K562 (cell line): ENCODE measurements around the gene KLF18. TPM values are rescaled to one million over a fixed set of nuclear protein-coding genes. Genes with fewer than 3 reads are reported as not detected.

Source experiments
- ATAC-seq: fragments of 200-7000 bp; cut with Tn5 transposase; 3 replicates; pipeline ENCODE4 v1.9.1; 2020; ENCODE audit warnings: moderate library complexity
- BruUV-seq: library from RNA; stranded (reverse); fragments of 400-500 nt; replicated peaks from 2 replicates; lab custom pipeline; 2021; lab: Mats Ljungman, UMichigan
- CTCF ChIA-PET: fragments of 300-600 bp; formaldehyde crosslinking; extraction: SDS; loops from one replicate; lab custom pipeline; 2021; ENCODE audit warnings: low intra/inter-chr PET ratio; lab: Yijun Ruan, JAX
- POLR2A ChIA-PET: fragments of 300-600, 350-650 bp; sonication (Branson Sonifier 250); formaldehyde crosslinking; extraction: SDS; loops from one replicate; lab custom pipeline; 2021; ENCODE audit warnings: antibody characterized with exemption, inconsistent platforms; lab: Yijun Ruan, JAX
- DNase-seq, 4 experiments: peaks; one replicate each; pipeline versions ENCODE4 v3.0.0 to v3.0.0-alpha.2; 2011 to 2018; ENCODE audit warnings: low spot score in 3 of 4, mixed read lengths in 3 of 4; ENCODE audit errors: extremely low read depth in 1 of 4
- FAIRE-seq: peaks from 2 replicates; lab custom pipeline; 2011; peaks lifted over from hg19 to GRCh38; lab: Jason Lieb, UNC
- H2AFZ ChIP-seq: 2 replicates; pipeline ENCODE4 v1.6.0; 2011; ENCODE audit warnings: low read depth, low read length, control low read depth, inconsistent platforms
- H3K27ac ChIP-seq: fragments of 200-600 bp; 3 replicates; pipeline ENCODE4 v1.8.0; 2011; ENCODE audit warnings: low read depth, mild to moderate bottlenecking, control low read depth, inconsistent platforms, low read length, moderate library complexity, mixed read lengths; ENCODE audit errors: extremely low read depth
- H3K27me3 ChIP-seq, 2 experiments: fragments of 300-600 bp in 1 of 2; 2 replicates in 1 of 2; 3 replicates in 1 of 2; pipeline versions ENCODE4 v1.6.0 to v1.8.0; 2011; ENCODE audit warnings: inconsistent platforms in 2 of 2, low read length in 2 of 2, mild to moderate bottlenecking in 1 of 2, mixed read lengths in 1 of 2, moderate library complexity in 1 of 2; ENCODE audit not compliant: control insufficient read depth in 2 of 2, insufficient read depth in 2 of 2
- H3K36me3 ChIP-seq: fragments of 300-600 bp; 3 replicates; pipeline ENCODE4 v1.8.0; 2011; ENCODE audit warnings: mild to moderate bottlenecking, low read length, inconsistent platforms; ENCODE audit not compliant: control insufficient read depth, insufficient read depth
- H3K4me1 ChIP-seq, 2 experiments: fragments of 200-600 bp in 1 of 2; replicated peaks in 1 of 2; 2 replicates in 1 of 2; 3 replicates in 1 of 2; pipeline versions ENCODE4 v1.5.1 to v1.8.0; 2011; ENCODE audit warnings: inconsistent platforms in 2 of 2, low read length in 2 of 2, mild to moderate bottlenecking in 1 of 2, mixed read lengths in 1 of 2, moderate library complexity in 1 of 2; ENCODE audit not compliant: control insufficient read depth in 2 of 2, insufficient read depth in 2 of 2
- H3K4me2 ChIP-seq: 2 replicates; pipeline ENCODE4 v1.6.1; 2011; ENCODE audit warnings: low read length, control low read depth, inconsistent platforms, mixed read lengths; ENCODE audit not compliant: insufficient read depth
- H3K4me3 ChIP-seq: fragments of 200-600 bp; sonication (generic), shearing (Covaris generic); 2 replicates; pipeline ENCODE4 v1.5.1; 2016; ENCODE audit warnings: control low read depth, inconsistent platforms
- H3K79me2 ChIP-seq: fragments of 200-600 bp; 3 replicates; pipeline ENCODE4 v1.8.0; 2011; ENCODE audit warnings: low read length, inconsistent platforms; ENCODE audit not compliant: control insufficient read depth, insufficient read depth
- H3K9ac ChIP-seq, 2 experiments: 2 replicates each; pipeline versions ENCODE4 v1.6.0 to v1.6.1; 2011; ENCODE audit warnings: low read depth in 2 of 2, low read length in 2 of 2, control low read depth in 1 of 2, inconsistent platforms in 1 of 2, mild to moderate bottlenecking in 1 of 2, mixed read lengths in 1 of 2; ENCODE audit not compliant: insufficient read depth in 1 of 2
- H3K9me1 ChIP-seq: one replicate; pipeline ENCODE4 v1.6.0; 2011; ENCODE audit warnings: inconsistent platforms, mild to moderate bottlenecking, low read length, moderate library complexity; ENCODE audit not compliant: control insufficient read depth, insufficient read depth
- H3K9me3 ChIP-seq: replicated peaks from 2 replicates; pipeline ENCODE4 v1.5.1; 2011; ENCODE audit warnings: low read depth, low read length, inconsistent platforms; ENCODE audit not compliant: control insufficient read depth, insufficient read depth
- H4K20me1 ChIP-seq: replicated peaks from 2 replicates; pipeline ENCODE4 v1.6.1; 2011; ENCODE audit warnings: low read length, inconsistent platforms, mixed read lengths; ENCODE audit not compliant: control insufficient read depth, insufficient read depth
- DMBX1 ChIP-seq: fragments of 250-450 bp; sonication (Bioruptor Pico); IDR thresholded peaks from 2 replicates; pipeline ENCODE4 v1.8.0; 2022; ENCODE audit warnings: inconsistent platforms, mild to moderate bottlenecking, moderate library complexity, borderline replicate concordance
- FOXJ3 ChIP-seq: sonication (generic); formaldehyde crosslinking; IDR thresholded peaks from 2 replicates; pipeline ENCODE4 v1.4.0; 2020; ENCODE audit warnings: mild to moderate bottlenecking, missing genetic modification reagents
- KLF13 ChIP-seq: fragments of 450-650 bp; IDR thresholded peaks from 2 replicates; pipeline ENCODE4 v1.6.1; 2016; ENCODE audit warnings: missing genetic modification characterization, low read depth, mild to moderate bottlenecking, missing compliant biosample characterization, moderate library complexity, borderline replicate concordance
- RBBP5 ChIP-seq: fragments of 200-600 bp; sonication (generic); IDR thresholded peaks from 2 replicates; pipeline ENCODE4 v1.6.1; 2012; ENCODE audit warnings: borderline replicate concordance, mild to moderate bottlenecking, low read length, control low read depth, inconsistent platforms; ENCODE audit not compliant: insufficient read depth, poor library complexity, severe bottlenecking
- RBM25 ChIP-seq: fragments of 200-400 bp; formaldehyde crosslinking; IDR thresholded peaks from 2 replicates; pipeline ENCODE4 v1.6.1; 2018; ENCODE audit warnings: low read length, low read depth, moderate library complexity; ENCODE audit not compliant: severe bottlenecking
- RERE ChIP-seq: sonication (generic); formaldehyde crosslinking; IDR thresholded peaks from 2 replicates; pipeline ENCODE4 v1.8.0; 2023; ENCODE audit warnings: missing genetic modification reagents, mild to moderate bottlenecking, borderline replicate concordance
- UBTF ChIP-seq, 2 experiments: IDR thresholded peaks; 2 replicates each; pipeline ENCODE4 v1.6.1; 2012; ENCODE audit warnings: improper control_type of control experiment in 2 of 2, low read depth in 2 of 2, low read length in 2 of 2, borderline replicate concordance in 1 of 2
- WGBS: fragments of 100-300 bp; shearing (Covaris generic); methylation state at CpG from one replicate; pipeline ENCODE4 v1.1.6; 2016; ENCODE audit warnings: low coverage, mixed read lengths; ENCODE audit not compliant: insufficient coverage; ENCODE audit errors: missing lambda C conversion rate; 5-methylcytosine and 5-hydroxymethylcytosine counted together
- in situ Hi-C: fragments of 300-500 bp; cut with MboI; formaldehyde crosslinking; loops from 4 replicates; pipeline ENCODE4 v1.15.0; 2018; ENCODE audit warnings: inconsistent platforms, mixed read lengths
- intact Hi-C: fragments of 100-400 bp; cut with micrococcal nuclease; formaldehyde crosslinking; loops from 2 replicates; pipeline ENCODE4 v1.14.2; 2022
- polyA plus RNA-seq, 8 experiments: library from polyadenylated mRNA; depleted of rRNA in 4 of 8; stranded (reverse) in 5 of 8; unstranded in 3 of 8; fragments of >200 nt; fragmentation: Nextera tagmentation in 2 of 8; fragmentation: Illumina TruSeq in 1 of 8; extraction: Ambion mirVana in 2 of 8; extraction: Trizol in 1 of 8; gene quantifications; 2 replicates each; pipeline versions ENCODE4 v1.2.1 to v1.2.3, GENCODE V29; 2011 to 2014; ENCODE audit warnings: inconsistent platforms in 1 of 8, missing spikeins in 1 of 8
- total RNA-seq, 7 experiments: library from RNA; depleted of rRNA in 6 of 7; stranded (reverse); fragments of >200 nt in 6 of 7; fragmentation: Illumina TruSeq in 2 of 7; extraction: Trizol in 2 of 7; gene quantifications; 2 replicates each; pipeline versions ENCODE4 v1.2.1 to v1.2.3, GENCODE V29; 2011 to 2021; ENCODE audit warnings: low replicate concordance in 1 of 7
- TF ChIP-seq, protein P1 (sequence below), 2 experiments: fragments of 450-650 bp; conservative IDR thresholded peaks; 2 replicates each; pipeline ENCODE4 v1.6.1; 2017; ENCODE audit warnings: mild to moderate bottlenecking in 2 of 2, moderate library complexity in 2 of 2

The KLF18 gene
- total and polyA plus RNA-seq, 9 of the 15 experiments (the other 6 are each of a cell fraction or from before 2014, with no cell fraction given) = not detected

GRCh38 chr1:44135886-44136285 lies 5.5 kb downstream of the KLF18 start (continued):
- no peak for TF ChIP-seq KLF13 (tag)
- no peak for TF ChIP-seq UBTF (IDR thresholded peaks at IDR 0.05; ENCODE audit: borderline replicate concordance in 1 of 2, low read depth in 2 of 2, low read length in 2 of 2)

- intact Hi-C loops (no loop called here), in situ Hi-C loops (no loop called here)
- Histone ChIP-seq H2AFZ (no peak overlapping the region), H3K79me2 (no peaks in the 10 kb centered on the region), H3K9me3 (no peaks in the 10 kb centered on the region), H3K27me3 (peaks cover 37 to 65% of the 10 kb centered on the region in 2 experiments), H3K4me2 (no peak overlapping the region), H3K4me1 (no peaks in the 10 kb centered on the region; a peak in 1 of 5 replicates), H3K36me3 (no peaks in the 10 kb centered on the region), H3K9me1 (no peaks in the 10 kb centered on the region), H3K27ac (no peak overlapping the region), H3K4me3 (no peak overlapping the region), H3K9ac (no peak overlapping the region), H4K20me1 (no peaks in the 10 kb centered on the region; the same call in 1 of the 2 replicates)
- POLR2A ChIA-PET = interaction anchor here (0.6 to 0.7 kb wide), 2 partner anchors 8 to 79 kb away, joined by 3 read pairs; partner anchors contain the start of gene DMAP1
- CTCF ChIA-PET = no interaction called here
- FAIRE-seq (no peak), ATAC-seq (no peak), DNase-seq (no peak)
- no TSS peak for BruUV-seq
- WGBS = 26% methylated on average over 19 of the region's 19 CpGs
- TF ChIP-seq FOXJ3 (CRISPR knock-in tag) = no peak
- TF ChIP-seq RBBP5 = no peak
- TF ChIP-seq DMBX1 (CRISPR knock-in tag) = no peak
- TF ChIP-seq RBM25 = no peak
- TF ChIP-seq RERE (CRISPR knock-in tag) = no peak
- TF ChIP-seq, protein P1, sequence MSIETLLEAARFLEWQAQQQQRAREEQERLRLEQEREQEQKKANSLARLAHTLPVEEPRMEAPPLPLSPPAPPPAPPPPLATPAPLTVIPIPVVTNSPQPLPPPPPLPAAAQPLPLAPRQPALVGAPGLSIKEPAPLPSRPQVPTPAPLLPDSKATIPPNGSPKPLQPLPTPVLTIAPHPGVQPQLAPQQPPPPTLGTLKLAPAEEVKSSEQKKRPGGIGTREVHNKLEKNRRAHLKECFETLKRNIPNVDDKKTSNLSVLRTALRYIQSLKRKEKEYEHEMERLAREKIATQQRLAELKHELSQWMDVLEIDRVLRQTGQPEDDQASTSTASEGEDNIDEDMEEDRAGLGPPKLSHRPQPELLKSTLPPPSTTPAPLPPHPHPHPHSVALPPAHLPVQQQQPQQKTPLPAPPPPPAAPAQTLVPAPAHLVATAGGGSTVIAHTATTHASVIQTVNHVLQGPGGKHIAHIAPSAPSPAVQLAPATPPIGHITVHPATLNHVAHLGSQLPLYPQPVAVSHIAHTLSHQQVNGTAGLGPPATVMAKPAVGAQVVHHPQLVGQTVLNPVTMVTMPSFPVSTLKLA (conservative IDR thresholded peaks at IDR 0.05) = no peak
Observed at GRCh38 chr1:44134071-44134920, 7.1 kb downstream of the KLF18 start.
